Measurements from ENCODE around the gene TMPRSS12.
"Not testable (repeated sequence)": the region's sequence is repeated elsewhere in the genome, so short reads cannot be mapped to it uniquely, and the experiment has no call there.

TMPRSS12 gene

GRCh38 chr12:50865266-50865665 is 22.5 kb downstream of the TMPRSS12 start:
- DNase-seq: no peak
- Histone ChIP-seq H3K36me3 (no peaks in the 10 kb centered on the region), H3K9me3 (peaks cover 0 to 11% (median 0%) of the 10 kb centered on the region in 3 donors), H3K27ac (no peak overlapping the region), H3K4me1 (no peaks in the 10 kb centered on the region), H3K27me3 (no peaks in the 10 kb centered on the region), H3K4me3 (no peak overlapping the region)
- no peak for TF ChIP-seq CTCF (IDR thresholded peaks at IDR 0.05)
- intact Hi-C loops (cut with DNase I; ENCODE audit: low total_unique reads): no loop called here

GRCh38 chr12:50868881-50869280 is 26.2 kb downstream of the TMPRSS12 start:
- intact Hi-C loops (cut with DNase I; ENCODE audit: low total_unique reads); DNase-seq; H3K27me3 ChIP-seq; H3K4me3 ChIP-seq; H3K36me3 ChIP-seq; H3K4me1 ChIP-seq; H3K27ac ChIP-seq: not testable (repeated sequence)
- peaks cover 0 to 11% (median 0%) of the 10 kb centered on the region in 3 donors for H3K9me3 ChIP-seq

- no peaks in the 10 kb centered on the region for H3K36me3 ChIP-seq
- intact Hi-C loops (cut with DNase I; ENCODE audit: low total_unique reads): no loop called here
- no peak overlapping the region for H3K4me3 ChIP-seq
- no peaks in the 10 kb centered on the region for H3K4me1 ChIP-seq
- H3K27ac ChIP-seq: no peak overlapping the region
- DNase-seq: no peak
- peaks cover 0 to 12% (median 0%) of the 10 kb centered on the region in 3 donors for H3K9me3 ChIP-seq
- no peaks in the 10 kb centered on the region for H3K27me3 ChIP-seq
- TF ChIP-seq CTCF (IDR thresholded peaks at IDR 0.05): no peak
These were observed 39.8 kb downstream of the TMPRSS12 start for GRCh38 chr12:50882563-50882962.

GRCh38 chr12:50887191-50887590 is 44.5 kb downstream of the TMPRSS12 start:
- Histone ChIP-seq H3K27me3 (no peaks in the 10 kb centered on the region), H3K4me1 (no peaks in the 10 kb centered on the region), H3K4me3 (no peak overlapping the region), H3K36me3 (no peaks in the 10 kb centered on the region), H3K27ac (no peak overlapping the region), H3K9me3 (peaks cover 0 to 12% (median 0%) of the 10 kb centered on the region in 3 donors)
- intact Hi-C loops (cut with DNase I; ENCODE audit: low total_unique reads): no loop called here
- TF ChIP-seq CTCF (IDR thresholded peaks at IDR 0.05): no peak
- DNase-seq: no peak

GRCh38 chr12:50888666-50889065 is 45.9 kb downstream of the TMPRSS12 start:
- no peaks in the 10 kb centered on the region for H3K4me1 ChIP-seq
- no peaks in the 10 kb centered on the region for H3K36me3 ChIP-seq
- intact Hi-C loops (cut with DNase I; ENCODE audit: low total_unique reads): no loop called here
- H3K9me3 ChIP-seq: no peaks in the 10 kb centered on the region
- H3K4me3 ChIP-seq: no peak overlapping the region
- H3K27me3 ChIP-seq: no peaks in the 10 kb centered on the region
- no peak for TF ChIP-seq CTCF (IDR thresholded peaks at IDR 0.05)
- no peak for DNase-seq
- H3K27ac ChIP-seq: no peak overlapping the region

- H3K36me3 ChIP-seq: no peaks in the 10 kb centered on the region
- intact Hi-C loops (cut with DNase I; ENCODE audit: low total_unique reads): no loop called here
- H3K4me3 ChIP-seq: no peak overlapping the region
- no peak for DNase-seq
- no peak overlapping the region for H3K27ac ChIP-seq
- no peak for TF ChIP-seq CTCF (IDR thresholded peaks at IDR 0.05)
- no peaks in the 10 kb centered on the region for H3K9me3 ChIP-seq
- H3K4me1 ChIP-seq: peaks cover 0 to 4% (median 0%) of the 10 kb centered on the region in 4 donors
- H3K27me3 ChIP-seq: no peaks in the 10 kb centered on the region
These were observed 51.5 kb downstream of the TMPRSS12 start for GRCh38 chr12:50894241-50894640.
